Natural killer cell (primary cell): ENCODE measurements around the gene RELCH. TPM values are rescaled to one million over a fixed set of nuclear protein-coding genes. Genes with fewer than 3 reads are reported as not detected.

ENCODE experiments used
- ATAC-seq, 3 donors: fragments of 150-1000 bp in 2 of 3; fragments of 200-7000 bp in 1 of 3; cut with Tn5 transposase; 1 replicate in 1 of 3; 2 replicates in 2 of 3; pipeline ENCODE4 v1.10.0; 2021; ENCODE audit warnings: mild to moderate bottlenecking in 2 of 3, moderate library complexity in 2 of 3
- DNase-seq, 2 donors: peaks; one replicate each; pipeline versions ENCODE4 v3.0.0 to v3.0.0-alpha.2; 2013 to 2021; ENCODE audit warnings: mixed read lengths in 1 of 2
- H3K27ac ChIP-seq: one replicate; pipeline ENCODE4 v1.5.1; 2013; ENCODE audit warnings: mild to moderate bottlenecking, low read length
- H3K27me3 ChIP-seq: one replicate; pipeline ENCODE4 v1.6.1; 2013; ENCODE audit warnings: low read length; ENCODE audit not compliant: control insufficient read depth, insufficient read depth
- H3K36me3 ChIP-seq: one replicate; pipeline ENCODE4 v1.6.1; 2013; ENCODE audit warnings: low read length; ENCODE audit not compliant: control insufficient read depth, insufficient read depth
- H3K4me1 ChIP-seq: one replicate; pipeline ENCODE4 v1.6.1; 2013; ENCODE audit warnings: low read length; ENCODE audit not compliant: control insufficient read depth, insufficient read depth
- H3K4me3 ChIP-seq: one replicate; pipeline ENCODE4 v1.5.1; 2013; ENCODE audit warnings: low read length
- H3K9me3 ChIP-seq: one replicate; pipeline ENCODE4 v1.6.1; 2013; ENCODE audit warnings: low read length; ENCODE audit not compliant: control insufficient read depth, insufficient read depth
- H3K27ac Mint-ChIP-seq, 2 donors: one replicate each; pipeline ENCODE4 v1.8.0; 2022; ENCODE audit warnings: mild to moderate bottlenecking in 2 of 2, mixed read lengths in 2 of 2, moderate library complexity in 1 of 2
- H3K27me3 Mint-ChIP-seq, 2 donors: one replicate each; pipeline ENCODE4 v1.8.0; 2022; ENCODE audit warnings: low read depth in 2 of 2, mixed read lengths in 2 of 2
- H3K36me3 Mint-ChIP-seq: one replicate; pipeline ENCODE4 v1.8.0; 2022; ENCODE audit warnings: mixed read lengths
- H3K4me1 Mint-ChIP-seq, 2 donors: one replicate each; pipeline ENCODE4 v1.8.0; 2022; ENCODE audit warnings: mixed read lengths in 2 of 2
- H3K4me3 Mint-ChIP-seq: one replicate; pipeline ENCODE4 v1.8.0; 2022; ENCODE audit warnings: mild to moderate bottlenecking, moderate library complexity, mixed read lengths
- H3K9me3 Mint-ChIP-seq, 2 donors: one replicate each; pipeline ENCODE4 v1.8.0; 2022; ENCODE audit warnings: mixed read lengths in 2 of 2
- WGBS: methylation state at CpG from one replicate; pipeline ENCODE4 v1.1.7; 2013; ENCODE audit warnings: missing lambda C conversion rate; ENCODE audit not compliant: insufficient coverage; 5-methylcytosine and 5-hydroxymethylcytosine counted together
- intact Hi-C: fragments of 100-400 bp; cut with micrococcal nuclease; formaldehyde crosslinking; loops from one replicate; pipeline ENCODE4 v1.14.2; 2022
- total RNA-seq, 4 donors: library from RNA; stranded (reverse); fragments of 120-200 nt in 1 of 4; gene quantifications; one replicate each; pipeline versions ENCODE4 v1.2.3 to v1.2.4, GENCODE V29; 2013 to 2022
- TF ChIP-seq, protein P1 (sequence below): fragments of 200-600 bp; IDR thresholded peaks from one replicate; pipeline ENCODE4 v1.8.0; 2022; ENCODE audit warnings: antibody characterized with exemption

Gene RELCH
- total RNA-seq, 3 donors from 2014 or later (not counting 1 experiment from before 2014, with no cell fraction given): 60.1 to 69.9 (median 63.9) TPM

DNA sequence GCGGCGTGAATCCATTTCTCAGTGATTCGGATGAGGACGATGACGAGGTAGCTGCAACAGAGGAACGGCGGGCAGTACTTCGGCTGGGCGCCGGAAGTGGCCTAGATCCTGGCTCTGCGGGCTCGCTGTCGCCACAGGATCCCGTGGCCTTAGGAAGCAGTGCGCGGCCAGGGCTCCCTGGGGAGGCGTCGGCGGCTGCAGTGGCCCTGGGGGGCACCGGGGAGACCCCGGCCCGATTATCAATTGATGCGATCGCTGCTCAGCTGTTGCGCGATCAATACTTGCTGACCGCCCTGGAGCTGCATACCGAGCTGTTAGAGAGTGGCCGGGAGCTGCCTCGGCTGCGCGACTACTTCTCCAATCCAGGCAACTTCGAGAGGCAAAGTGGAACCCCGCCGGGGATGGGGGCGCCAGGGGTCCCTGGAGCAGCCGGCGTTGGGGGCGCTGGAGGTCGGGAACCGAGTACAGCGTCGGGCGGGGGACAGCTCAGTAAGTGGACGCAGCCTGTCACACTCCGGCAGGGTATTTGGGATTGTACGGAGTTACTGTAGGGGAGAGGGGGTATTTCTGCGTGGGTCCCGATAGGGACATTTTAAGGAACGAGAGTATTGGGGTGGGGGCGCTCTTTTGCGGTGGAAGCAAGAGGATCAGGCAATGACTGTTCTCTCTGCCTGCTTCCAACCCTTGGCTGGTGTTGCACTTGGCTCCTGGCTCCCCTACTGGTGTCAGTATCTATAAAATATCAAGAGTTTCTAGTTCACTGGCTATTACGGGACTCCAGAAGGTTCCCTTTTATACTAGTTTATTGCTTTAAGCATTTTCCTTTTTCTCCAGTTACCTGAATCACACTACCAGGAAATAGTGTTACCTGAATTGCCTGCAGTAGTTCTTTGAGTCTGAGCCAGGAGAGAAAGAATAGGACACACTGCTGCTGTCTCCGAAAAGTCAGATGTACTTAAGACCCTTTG, 772 bp downstream of the RELCH start:
- peak overlapping the region; percentile 100 for H3K4me3 Mint-ChIP-seq

GRCh38 chr18:62189208-62189607, 2.2 kb downstream of the RELCH start:
- Mint-ChIP-seq H3K4me1 (peaks cover 77 to 79% of the 10 kb centered on the region in 2 donors), H3K4me3 (peak overlapping the region; percentile 100), H3K36me3 (peaks cover 6% of the 10 kb centered on the region), H3K27ac (peak overlapping the region; percentile 5 to 98), H3K9me3 (no peaks in the 10 kb centered on the region), H3K27me3 (no peaks in the 10 kb centered on the region)
- Histone ChIP-seq H3K36me3 (no peaks in the 10 kb centered on the region), H3K4me3 (no peak overlapping the region), H3K27me3 (no peaks in the 10 kb centered on the region), H3K9me3 (no peaks in the 10 kb centered on the region), H3K27ac (no peak overlapping the region), H3K4me1 (peaks cover 23% of the 10 kb centered on the region)
- WGBS: no CpG with 5 or more reads among the region's 2 CpGs
- DNase-seq: no peak
- intact Hi-C loops: loop anchor here (10.0 kb wide), 1 partner anchor 526 kb away; the partner anchor contains the start of gene PHLPP1
- no peak for ATAC-seq
- TF ChIP-seq, protein P1, sequence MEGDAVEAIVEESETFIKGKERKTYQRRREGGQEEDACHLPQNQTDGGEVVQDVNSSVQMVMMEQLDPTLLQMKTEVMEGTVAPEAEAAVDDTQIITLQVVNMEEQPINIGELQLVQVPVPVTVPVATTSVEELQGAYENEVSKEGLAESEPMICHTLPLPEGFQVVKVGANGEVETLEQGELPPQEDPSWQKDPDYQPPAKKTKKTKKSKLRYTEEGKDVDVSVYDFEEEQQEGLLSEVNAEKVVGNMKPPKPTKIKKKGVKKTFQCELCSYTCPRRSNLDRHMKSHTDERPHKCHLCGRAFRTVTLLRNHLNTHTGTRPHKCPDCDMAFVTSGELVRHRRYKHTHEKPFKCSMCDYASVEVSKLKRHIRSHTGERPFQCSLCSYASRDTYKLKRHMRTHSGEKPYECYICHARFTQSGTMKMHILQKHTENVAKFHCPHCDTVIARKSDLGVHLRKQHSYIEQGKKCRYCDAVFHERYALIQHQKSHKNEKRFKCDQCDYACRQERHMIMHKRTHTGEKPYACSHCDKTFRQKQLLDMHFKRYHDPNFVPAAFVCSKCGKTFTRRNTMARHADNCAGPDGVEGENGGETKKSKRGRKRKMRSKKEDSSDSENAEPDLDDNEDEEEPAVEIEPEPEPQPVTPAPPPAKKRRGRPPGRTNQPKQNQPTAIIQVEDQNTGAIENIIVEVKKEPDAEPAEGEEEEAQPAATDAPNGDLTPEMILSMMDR: no peak

More for the DNA sequence above, 772 bp downstream of the RELCH start:
- H3K36me3 Mint-ChIP-seq: peaks cover 6% of the 10 kb centered on the region
- Histone ChIP-seq H3K4me3 (peak overlapping the region; percentile 95), H3K36me3 (no peaks in the 10 kb centered on the region), H3K9me3 (no peaks in the 10 kb centered on the region), H3K27me3 (no peaks in the 10 kb centered on the region), H3K4me1 (peaks cover 20% of the 10 kb centered on the region), H3K27ac (peak overlapping the region; percentile 68)
- DNase-seq (peak; percentile 25 to 50), ATAC-seq (no peak)
- under 1% methylated on average over 54 of the region's 54 CpGs for WGBS
- peak overlapping the region; percentile 96 to 98 for H3K27ac Mint-ChIP-seq
- no peaks in the 10 kb centered on the region for H3K27me3 Mint-ChIP-seq
- peaks cover 69 to 70% of the 10 kb centered on the region in 2 donors for H3K4me1 Mint-ChIP-seq
- TF ChIP-seq, protein P1: peak; percentile 16
- no peaks in the 10 kb centered on the region for H3K9me3 Mint-ChIP-seq
- intact Hi-C loops: loop anchor here (1.0 to 10.0 kb wide), 3 partner anchors 339 to 527 kb away; partner anchors contain the start of gene PHLPP1

DNA sequence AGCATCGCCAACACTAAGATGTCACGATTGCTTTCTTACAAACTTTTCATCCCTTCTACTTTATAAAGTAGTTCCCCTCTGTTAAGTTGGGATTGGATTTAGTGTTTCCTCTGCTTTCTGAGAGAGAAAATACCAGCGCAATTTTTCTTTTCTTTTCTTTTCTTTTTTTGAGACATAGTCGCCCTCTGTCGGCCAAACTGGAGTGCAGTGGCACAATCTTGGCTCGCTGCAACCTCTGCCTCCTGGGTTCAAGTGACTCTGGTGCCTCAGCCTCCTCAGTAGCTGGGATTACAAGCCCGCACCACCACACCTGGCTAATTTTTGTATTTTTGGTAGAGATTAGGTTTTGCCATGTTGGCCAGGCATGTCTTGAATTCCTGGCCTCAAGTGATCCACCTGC, 9.0 kb downstream of the RELCH start:
- intact Hi-C loops: no loop called here
- Mint-ChIP-seq H3K27ac (peak overlapping the region in 1 of 2 donors; percentile 26), H3K4me3 (no peak overlapping the region)

More for the DNA sequence above, 9.0 kb downstream of the RELCH start:
- TF ChIP-seq, protein P1: no peak
- Mint-ChIP-seq H3K36me3 (no peaks in the 10 kb centered on the region), H3K4me1 (peaks cover 71 to 82% of the 10 kb centered on the region in 2 donors), H3K9me3 (no peaks in the 10 kb centered on the region), H3K27me3 (no peaks in the 10 kb centered on the region)
- no peak for ATAC-seq
- H3K9me3 ChIP-seq: no peaks in the 10 kb centered on the region
- peaks cover 3% of the 10 kb centered on the region for H3K4me1 ChIP-seq
- no peaks in the 10 kb centered on the region for H3K27me3 ChIP-seq
- H3K27ac ChIP-seq: no peak overlapping the region
- no peak for DNase-seq
- no peak overlapping the region for H3K4me3 ChIP-seq
- 95% methylated on average over 6 of the region's 7 CpGs for WGBS
- no peaks in the 10 kb centered on the region for H3K36me3 ChIP-seq
